PC-9 (cell line): ENCODE measurements around the gene FBXO41. TPM values are rescaled to one million over a fixed set of nuclear protein-coding genes. Genes with fewer than 3 reads are reported as not detected.
A peak's percentile ranks its signal among the peaks of the same experiment; 100 is the strongest.

ENCODE experiments used
- BruUV-seq: library from RNA; stranded (reverse); fragments of 400-500 nt; replicated peaks from 2 replicates; lab custom pipeline; 2021; lab: Mats Ljungman, UMichigan
- CTCF ChIA-PET: fragments of 300-600 bp; sonication (Branson Sonifier 250); formaldehyde crosslinking; loops from one replicate; lab custom pipeline; 2022; ENCODE audit warnings: antibody characterized with exemption; lab: Charles Lee
- POLR2A ChIA-PET: fragments of 300-600 bp; sonication (Branson Sonifier 250); formaldehyde crosslinking; loops from one replicate; lab custom pipeline; 2022; ENCODE audit warnings: antibody characterized with exemption; ENCODE audit not compliant: unreplicated experiment; lab: Charles Lee
- DNase-seq, 2 experiments: peaks; one replicate each; pipeline versions ENCODE4 v3.0.0 to v3.0.0-alpha.2; 2015 to 2022; ENCODE audit warnings: mixed read lengths in 1 of 2
- H2AFZ ChIP-seq: fragments of 200-600 bp; sonication (generic); 2 replicates; pipeline ENCODE4 v1.8.1; 2017; ENCODE audit warnings: antibody characterized with exemption
- H3F3A ChIP-seq: fragments of 200-600 bp; sonication (generic); 2 replicates; pipeline ENCODE4 v1.8.1; 2017; ENCODE audit warnings: antibody characterized with exemption, mild to moderate bottlenecking, low read depth; ENCODE audit not compliant: insufficient read depth
- H3K27ac ChIP-seq: fragments of 200-600 bp; sonication (generic); 2 replicates; pipeline ENCODE4 v1.6.1; 2016; ENCODE audit warnings: mixed run types
- H3K27me3 ChIP-seq: fragments of 200-600 bp; sonication (generic); 2 replicates; pipeline ENCODE4 v1.6.1; 2016; ENCODE audit warnings: low read depth, mixed run types; ENCODE audit not compliant: insufficient read depth
- H3K36me3 ChIP-seq: fragments of 200-600 bp; sonication (generic); 2 replicates; pipeline ENCODE4 v1.6.1; 2016; ENCODE audit warnings: low read depth, mixed run types
- H3K4me1 ChIP-seq: fragments of 200-600 bp; sonication (generic); replicated peaks from 2 replicates; pipeline ENCODE4 v1.6.1; 2016; ENCODE audit warnings: mixed run types; ENCODE audit not compliant: insufficient read depth
- H3K4me2 ChIP-seq: fragments of 200-600 bp; sonication (generic); 2 replicates; pipeline ENCODE4 v1.6.1; 2017; ENCODE audit warnings: mixed run types
- H3K4me3 ChIP-seq: fragments of 200-600 bp; sonication (generic); 2 replicates; pipeline ENCODE4 v1.6.1; 2016; ENCODE audit warnings: mixed run types
- H3K79me2 ChIP-seq: fragments of 200-600 bp; sonication (generic); 2 replicates; pipeline ENCODE4 v1.6.1; 2017; ENCODE audit warnings: low read depth, mixed run types
- H3K9me2 ChIP-seq: fragments of 200-600 bp; sonication (generic); 2 replicates; pipeline ENCODE4 v1.8.1; 2017; ENCODE audit warnings: mild to moderate bottlenecking; ENCODE audit not compliant: insufficient read depth
- H3K9me3 ChIP-seq: fragments of 200-600 bp; sonication (generic); 2 replicates; pipeline ENCODE4 v1.8.1; 2016; ENCODE audit warnings: low read depth; ENCODE audit not compliant: insufficient read depth
- H4K20me1 ChIP-seq: fragments of 200-600 bp; sonication (generic); 2 replicates; pipeline ENCODE4 v1.8.1; 2017; ENCODE audit not compliant: insufficient read depth
- EZH2 ChIP-seq: fragments of 200-600 bp; sonication (generic); IDR thresholded peaks from 2 replicates; pipeline ENCODE4 v1.8.0; 2017; ENCODE audit warnings: antibody characterized with exemption, low read depth
- intact Hi-C: fragments of 100-400 bp; cut with micrococcal nuclease; formaldehyde crosslinking; loops from one replicate; pipeline ENCODE4 v1.10.0; 2022; ENCODE audit not compliant: unreplicated experiment
- total RNA-seq: library from RNA; stranded (reverse); gene quantifications from 2 replicates; pipeline ENCODE4 v1.2.3, GENCODE V29; 2021
- TF ChIP-seq, protein P1 (sequence below): fragments of 200-600 bp; sonication (generic); conservative IDR thresholded peaks from 2 replicates; pipeline ENCODE4 v1.6.1; 2017; ENCODE audit warnings: mixed run types, antibody characterized with exemption, mild to moderate bottlenecking, moderate library complexity

The FBXO41 gene
- total RNA-seq, 1 experiment from 2014 or later = 16.4 TPM

DNA sequence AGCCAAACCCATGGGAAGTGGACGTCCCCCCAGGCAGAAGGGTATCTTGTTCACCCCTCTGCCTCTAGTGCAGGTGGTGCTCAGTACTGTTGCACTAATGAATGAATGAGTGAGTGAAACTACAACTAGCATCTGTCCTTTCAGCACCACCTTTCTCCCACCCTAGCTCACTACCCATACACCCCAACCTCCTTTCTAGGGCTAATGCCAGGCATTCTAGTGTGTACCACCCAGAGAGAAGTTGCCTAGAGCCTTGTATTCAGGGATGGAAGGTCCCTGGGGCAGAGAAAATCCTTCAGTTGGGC, 27.7 kb downstream of the FBXO41 start:
- TF ChIP-seq, protein P1, sequence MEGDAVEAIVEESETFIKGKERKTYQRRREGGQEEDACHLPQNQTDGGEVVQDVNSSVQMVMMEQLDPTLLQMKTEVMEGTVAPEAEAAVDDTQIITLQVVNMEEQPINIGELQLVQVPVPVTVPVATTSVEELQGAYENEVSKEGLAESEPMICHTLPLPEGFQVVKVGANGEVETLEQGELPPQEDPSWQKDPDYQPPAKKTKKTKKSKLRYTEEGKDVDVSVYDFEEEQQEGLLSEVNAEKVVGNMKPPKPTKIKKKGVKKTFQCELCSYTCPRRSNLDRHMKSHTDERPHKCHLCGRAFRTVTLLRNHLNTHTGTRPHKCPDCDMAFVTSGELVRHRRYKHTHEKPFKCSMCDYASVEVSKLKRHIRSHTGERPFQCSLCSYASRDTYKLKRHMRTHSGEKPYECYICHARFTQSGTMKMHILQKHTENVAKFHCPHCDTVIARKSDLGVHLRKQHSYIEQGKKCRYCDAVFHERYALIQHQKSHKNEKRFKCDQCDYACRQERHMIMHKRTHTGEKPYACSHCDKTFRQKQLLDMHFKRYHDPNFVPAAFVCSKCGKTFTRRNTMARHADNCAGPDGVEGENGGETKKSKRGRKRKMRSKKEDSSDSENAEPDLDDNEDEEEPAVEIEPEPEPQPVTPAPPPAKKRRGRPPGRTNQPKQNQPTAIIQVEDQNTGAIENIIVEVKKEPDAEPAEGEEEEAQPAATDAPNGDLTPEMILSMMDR = no peak
- TF ChIP-seq EZH2 = no peak
- Histone ChIP-seq H2AFZ (no peak overlapping the region), H3K36me3 (peaks cover 16% of the 10 kb centered on the region; the same call in 1 of the 2 replicates), H3K79me2 (no peaks in the 10 kb centered on the region), H3K4me2 (no peak overlapping the region), H3K9me3 (no peaks in the 10 kb centered on the region), H3K27me3 (no peaks in the 10 kb centered on the region), H3K4me1 (no peaks in the 10 kb centered on the region; the same call in 1 of the 2 replicates), H4K20me1 (peaks cover 21% of the 10 kb centered on the region), H3K27ac (no peak overlapping the region), H3K4me3 (no peak overlapping the region), H3F3A (peaks cover 32% of the 10 kb centered on the region), H3K9me2 (no peaks in the 10 kb centered on the region)
- DNase-seq = peak in 1 of 2 experiments; percentile 31
- ChIA-PET CTCF (no interaction called here), POLR2A (no interaction called here)
- no TSS peak for BruUV-seq
- intact Hi-C loops = no loop called here

DNA sequence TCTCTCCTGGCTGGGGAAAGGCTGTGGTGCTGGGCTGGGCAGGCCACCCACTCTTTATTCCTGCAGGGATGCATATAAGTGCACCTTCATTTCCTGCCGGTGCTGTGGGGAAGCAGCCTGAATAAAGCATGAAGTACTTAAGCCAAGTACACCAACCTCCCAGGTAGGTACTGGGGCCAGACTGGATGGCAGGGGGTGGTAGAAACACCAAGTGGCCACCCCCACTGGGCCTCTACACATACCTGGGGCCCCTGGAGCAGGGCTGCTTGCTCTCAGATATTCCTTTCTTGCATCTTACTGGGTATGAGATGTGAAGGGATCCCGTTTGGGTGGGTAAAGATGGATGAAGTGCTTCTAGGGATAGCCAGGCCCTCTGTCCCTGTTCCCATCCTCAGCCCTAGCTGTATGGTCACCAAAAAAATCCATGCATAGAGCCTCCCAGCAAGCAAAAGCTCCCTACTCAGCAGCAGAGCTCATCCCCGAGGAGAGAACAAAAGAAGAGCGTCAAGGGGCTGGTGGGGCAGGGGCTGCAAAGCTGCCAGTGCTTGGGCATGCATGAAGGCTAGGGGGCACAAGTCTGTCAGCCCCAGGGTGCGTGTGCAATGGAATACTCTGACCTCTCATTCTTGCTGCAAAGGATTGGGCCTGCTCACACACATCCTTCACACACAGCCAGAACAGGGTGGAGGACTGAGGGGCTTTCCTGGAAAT, 28.2 kb downstream of the FBXO41 start:
- H3K79me2 ChIP-seq = no peaks in the 10 kb centered on the region
- intact Hi-C loops = no loop called here
- H3K9me3 ChIP-seq = no peaks in the 10 kb centered on the region
- no peak overlapping the region for H2AFZ ChIP-seq
- no peaks in the 10 kb centered on the region; the same call in 1 of the 2 replicates for H3K4me1 ChIP-seq
- TF ChIP-seq EZH2 = no peak
- TF ChIP-seq, protein P1 = no peak
- no peak overlapping the region for H3K4me2 ChIP-seq
- no peak overlapping the region for H3K4me3 ChIP-seq
- peaks cover 17% of the 10 kb centered on the region; the same call in 1 of the 2 replicates for H3K36me3 ChIP-seq
- peaks cover 33% of the 10 kb centered on the region for H3F3A ChIP-seq
- H3K9me2 ChIP-seq = no peaks in the 10 kb centered on the region
- no TSS peak for BruUV-seq
- H3K27ac ChIP-seq = no peak overlapping the region
- no peaks in the 10 kb centered on the region for H3K27me3 ChIP-seq
- ChIA-PET POLR2A (interaction anchor here (0.6 kb wide), 1 partner anchor 196 kb away, joined by 3 read pairs; no protein-coding TSS in a partner anchor), CTCF (interaction anchor here (0.6 kb wide), 1 partner anchor 37 kb away, joined by 3 read pairs; the partner anchor contains the start of gene EGR4)
- peaks cover 21% of the 10 kb centered on the region for H4K20me1 ChIP-seq
- peak in 1 of 2 experiments; percentile 27 for DNase-seq

DNA sequence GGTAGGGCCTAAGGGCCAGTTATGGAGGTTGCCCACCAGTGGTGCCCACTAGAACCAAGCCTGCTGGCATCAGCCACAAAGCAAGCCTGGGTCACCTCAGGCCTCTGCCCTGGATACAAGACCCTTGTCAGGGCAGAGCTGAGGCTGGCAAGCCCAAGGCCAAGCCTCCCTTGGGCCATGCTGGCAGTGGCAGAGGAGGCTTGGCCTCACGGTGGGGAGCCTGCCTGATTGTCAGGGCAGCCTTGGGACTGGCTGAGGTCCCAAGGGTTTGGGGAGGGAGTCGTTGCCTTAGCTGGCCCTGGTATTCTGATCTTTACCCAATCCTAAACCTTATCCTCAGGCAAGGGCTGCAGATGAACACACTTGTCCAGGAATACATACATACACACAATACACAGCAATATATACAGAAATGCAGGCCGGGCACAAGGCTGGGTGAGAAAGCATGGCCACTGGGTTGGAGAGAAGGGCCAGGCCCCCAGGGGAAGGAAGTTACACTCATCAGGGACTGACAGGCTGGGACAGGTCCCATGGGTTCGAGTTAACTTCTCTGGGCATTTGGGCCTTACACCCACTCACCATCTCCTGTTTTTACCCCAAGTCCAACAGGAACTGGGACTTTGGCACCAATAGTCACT, 29.2 kb downstream of the FBXO41 start:
- CTCF ChIA-PET = no interaction called here
- Histone ChIP-seq H4K20me1 (peaks cover 14% of the 10 kb centered on the region), H3K9me2 (no peaks in the 10 kb centered on the region), H3F3A (peaks cover 43% of the 10 kb centered on the region), H3K36me3 (peaks cover 26% of the 10 kb centered on the region), H3K4me1 (no peaks in the 10 kb centered on the region; the same call in 1 of the 2 replicates), H2AFZ (no peak overlapping the region), H3K4me2 (no peak overlapping the region), H3K9me3 (no peaks in the 10 kb centered on the region), H3K4me3 (no peak overlapping the region), H3K27me3 (no peaks in the 10 kb centered on the region), H3K27ac (no peak overlapping the region), H3K79me2 (no peaks in the 10 kb centered on the region)
- intact Hi-C loops = no loop called here
- DNase-seq = peak in 1 of 2 experiments; percentile 25
- POLR2A ChIA-PET = no interaction called here
- TF ChIP-seq, protein P1 = no peak
- TF ChIP-seq EZH2 = no peak
- BruUV-seq = no TSS peak
